Stimulated activated CD8-positive, alpha-beta memory T cell treated with anti-CD3 and anti-CD28 coated beads, Interleukin-7, amount 100 ng/mL, for 24 hours (primary cell): ENCODE results near the gene HMCN2.
"Not testable (repeated sequence)": the region's sequence is repeated elsewhere in the genome, so short reads cannot be mapped to it uniquely, and the experiment has no call there.

Experiments
- DNase-seq: peaks from one replicate; pipeline ENCODE4 v3.0.0-alpha.2; 2020; ENCODE audit warnings: low read depth

HMCN2 gene

DNA sequence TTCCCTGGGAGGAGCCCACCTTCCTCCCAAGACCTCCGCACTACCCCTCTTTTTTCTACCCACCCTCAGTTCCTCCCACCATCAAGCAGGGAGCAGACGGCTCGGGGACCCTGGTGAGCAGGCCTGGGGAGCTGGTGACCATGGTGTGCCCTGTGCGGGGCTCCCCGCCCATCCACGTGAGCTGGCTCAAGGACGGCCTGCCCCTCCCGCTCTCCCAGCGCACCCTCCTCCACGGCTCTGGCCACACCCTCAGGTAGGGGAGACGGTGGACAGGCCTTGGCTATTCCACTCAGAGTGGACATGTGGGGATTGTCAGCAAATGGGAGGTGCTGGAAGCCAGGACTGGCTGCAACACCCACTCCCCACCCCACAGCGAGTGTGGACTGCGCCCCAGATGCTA is 126.3 kb downstream of the HMCN2 start:
- no peak for DNase-seq

GRCh38 chr9:130393681-130394071 is 128.1 kb downstream of the HMCN2 start:
- no peak for DNase-seq

DNA sequence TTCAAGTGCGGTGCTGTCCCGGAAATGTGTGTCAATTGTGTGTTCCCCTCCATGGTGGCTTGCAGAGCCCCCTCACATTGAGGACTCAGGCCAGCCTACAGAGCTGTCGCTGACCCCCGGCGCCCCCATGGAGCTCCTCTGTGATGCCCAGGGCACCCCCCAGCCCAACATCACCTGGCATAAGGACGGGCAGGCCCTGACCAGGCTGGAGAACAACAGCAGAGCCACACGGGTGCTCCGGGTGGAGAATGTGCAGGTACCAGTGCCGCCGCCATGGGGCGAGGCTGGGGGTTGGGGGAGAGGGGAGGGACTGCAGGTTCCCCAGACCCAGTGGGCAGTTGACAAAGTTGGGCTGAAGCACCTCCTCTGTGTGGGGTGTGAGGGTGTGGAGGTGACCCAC is 128.8 kb downstream of the HMCN2 start:
- DNase-seq: no peak

- no peak for DNase-seq
These were observed 129.4 kb downstream of the HMCN2 start for GRCh38 chr9:130394814-130395470.

GRCh38 chr9:130395810-130396435 is 130.4 kb downstream of the HMCN2 start:
- no peak for DNase-seq

- DNase-seq: no peak
These were observed 131.0 kb downstream of the HMCN2 start for GRCh38 chr9:130396581-130396980.

DNA sequence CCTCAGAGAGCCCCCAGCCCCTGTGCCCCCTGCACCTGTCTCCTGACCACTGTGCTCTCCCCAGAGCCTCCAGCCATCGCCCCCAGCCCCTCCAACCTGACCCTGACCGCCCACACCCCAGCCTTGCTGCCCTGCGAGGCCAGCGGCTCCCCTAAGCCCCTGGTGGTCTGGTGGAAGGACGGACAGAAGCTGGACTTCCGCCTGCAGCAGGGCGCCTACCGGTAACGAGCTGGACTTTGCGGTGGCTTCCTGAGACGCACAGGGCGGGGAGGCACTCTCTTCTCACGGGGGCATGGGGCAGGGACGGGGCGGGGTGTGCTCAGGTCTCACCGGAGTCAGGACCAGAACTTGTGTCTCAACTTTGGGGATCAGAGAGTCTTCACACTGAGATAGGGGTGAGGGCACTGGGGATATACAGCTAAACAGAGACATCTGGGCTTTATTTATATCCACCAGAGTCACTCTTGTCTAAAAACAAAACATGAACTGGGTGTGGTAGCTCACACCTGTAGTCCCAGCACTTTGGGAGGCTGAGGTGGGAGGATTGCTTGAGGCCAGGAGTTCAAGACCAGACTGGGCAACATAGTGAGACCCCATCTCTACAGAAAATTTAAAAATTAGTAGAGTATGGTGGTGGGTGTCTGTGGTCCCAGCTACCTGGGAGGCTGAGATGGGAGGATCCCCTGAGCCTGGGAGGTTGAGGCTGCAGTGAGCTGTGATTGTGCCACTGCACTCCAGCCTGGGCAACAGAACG is 133.1 kb downstream of the HMCN2 start:
- DNase-seq: no peak

DNA sequence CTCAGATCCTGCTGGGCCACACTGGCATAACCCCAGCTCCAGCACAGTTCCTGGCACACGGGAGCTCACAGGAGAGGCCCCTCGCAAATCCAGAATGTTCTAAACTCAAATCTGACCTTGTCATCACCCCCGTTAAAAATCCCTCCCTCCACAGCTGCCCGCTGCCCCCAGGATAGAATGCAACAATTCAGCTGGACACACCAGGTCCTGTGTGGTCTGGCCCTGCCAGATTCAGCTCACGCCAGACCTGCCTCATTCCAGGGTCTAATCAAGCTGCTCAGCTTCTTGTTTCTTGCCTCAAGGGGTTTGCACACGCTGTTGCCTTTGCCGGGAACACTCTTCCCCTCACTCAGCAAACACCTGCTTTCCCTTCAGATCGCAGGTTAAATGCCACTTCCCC is 134.2 kb downstream of the HMCN2 start:
- DNase-seq: no peak

- no peak for DNase-seq
These were observed 135.3 kb downstream of the HMCN2 start for GRCh38 chr9:130400870-130401269.

DNA sequence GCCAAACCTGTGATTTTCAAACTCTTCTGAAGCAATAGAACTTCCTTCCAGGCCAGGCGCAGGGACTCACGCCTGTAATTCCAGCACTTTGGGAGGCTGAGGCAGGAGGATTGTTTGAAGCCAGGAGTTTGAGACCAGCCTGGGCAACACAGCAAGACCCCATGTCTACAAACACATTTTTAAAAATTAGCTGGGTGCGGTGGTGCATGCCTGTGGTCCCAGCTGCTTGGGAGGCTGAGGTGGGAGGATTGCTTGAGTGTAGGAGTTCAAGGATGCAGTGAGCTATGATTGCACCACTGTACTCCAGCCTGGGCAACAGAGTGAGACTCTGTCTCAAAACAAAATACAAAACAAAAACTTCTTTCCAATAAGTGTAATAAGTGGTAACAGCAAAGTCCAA is 136.2 kb downstream of the HMCN2 start:
- DNase-seq: not testable (repeated sequence)

DNA sequence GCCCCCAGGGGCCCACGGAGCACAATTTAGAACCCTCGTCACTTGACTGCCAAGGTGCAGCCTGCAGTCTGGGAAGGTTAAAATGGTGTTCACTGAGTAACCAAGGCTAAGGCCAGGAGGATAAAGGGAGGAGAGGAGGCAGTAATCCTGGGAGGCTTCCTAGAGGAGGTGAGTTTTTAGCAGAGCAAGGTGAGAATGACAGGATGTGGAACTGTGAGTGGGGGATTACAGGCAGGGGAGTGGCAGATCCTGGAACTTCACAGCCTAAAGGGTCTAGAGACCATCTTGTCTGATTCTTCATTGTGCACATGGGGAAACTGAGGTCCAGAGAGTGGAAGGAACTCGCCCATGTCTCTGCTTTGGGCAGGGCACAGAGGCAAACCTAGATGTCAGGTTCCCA is 136.7 kb downstream of the HMCN2 start:
- no peak for DNase-seq

GRCh38 chr9:130402645-130403440 is 137.3 kb downstream of the HMCN2 start:
- no peak for DNase-seq

DNA sequence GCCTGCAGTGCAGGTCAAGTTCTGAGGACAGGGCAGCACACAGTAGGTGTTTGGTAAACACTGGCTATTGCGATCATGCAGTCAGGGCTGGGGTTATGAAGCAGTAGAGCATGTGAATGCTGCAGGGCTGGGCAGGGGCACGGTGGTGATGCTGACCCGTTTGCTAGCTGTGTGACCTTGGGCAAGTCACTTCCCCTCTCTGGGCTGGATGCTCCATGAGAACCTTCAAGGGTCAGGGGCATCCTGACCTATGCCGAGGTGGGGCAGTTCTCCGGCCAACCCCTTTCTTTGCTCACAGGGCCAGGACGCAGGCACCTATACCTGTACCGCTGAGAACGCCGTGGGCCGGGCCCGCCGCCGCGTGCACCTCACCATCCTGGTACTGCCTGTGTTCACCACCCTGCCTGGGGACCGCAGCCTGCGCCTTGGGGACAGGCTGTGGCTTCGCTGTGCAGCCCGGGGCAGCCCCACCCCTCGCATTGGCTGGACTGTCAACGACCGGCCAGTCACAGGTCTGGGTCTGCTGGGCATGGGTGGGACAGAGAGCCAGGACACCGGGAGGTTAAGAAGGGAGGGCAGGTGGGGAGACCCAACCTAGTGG is 140.2 kb downstream of the HMCN2 start:
- no peak for DNase-seq

- DNase-seq: no peak
These were observed 140.8 kb downstream of the HMCN2 start for GRCh38 chr9:130406278-130406895.

DNA sequence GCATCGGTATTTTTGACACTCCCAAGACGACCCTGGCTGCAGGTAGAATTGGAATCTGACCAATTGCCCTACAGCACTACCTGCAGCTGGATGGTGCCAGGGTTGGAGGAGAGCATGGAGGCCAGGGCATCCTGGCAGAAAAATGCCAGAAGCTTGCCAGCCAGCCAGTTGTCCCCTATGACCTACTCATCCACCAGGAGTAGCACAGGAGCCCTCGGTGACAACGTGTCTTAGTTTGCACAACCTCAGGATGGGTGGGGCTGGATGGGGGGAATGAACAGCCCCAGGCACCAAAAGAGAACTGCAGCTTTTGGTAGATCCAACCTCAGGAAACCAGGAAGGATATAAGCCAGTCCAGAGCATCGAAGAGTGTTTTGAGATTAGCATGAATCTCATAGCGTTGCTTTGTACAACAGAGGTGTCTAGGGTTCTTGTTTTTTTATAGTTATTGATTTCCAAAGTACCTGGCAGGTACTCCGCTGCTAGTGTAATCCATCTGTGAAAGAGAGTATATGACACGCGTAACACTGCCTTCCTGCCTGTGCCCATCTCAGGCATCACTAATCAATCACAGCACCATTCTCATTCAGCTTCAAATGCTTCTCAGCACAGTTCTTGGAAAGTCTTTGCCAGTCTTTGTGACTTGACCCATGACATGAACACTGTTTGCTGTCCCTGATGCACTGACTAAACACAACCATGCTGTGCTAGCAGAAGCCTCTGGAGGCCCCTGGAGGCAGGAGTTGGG is 142.5 kb downstream of the HMCN2 start:
- DNase-seq: no peak

DNA sequence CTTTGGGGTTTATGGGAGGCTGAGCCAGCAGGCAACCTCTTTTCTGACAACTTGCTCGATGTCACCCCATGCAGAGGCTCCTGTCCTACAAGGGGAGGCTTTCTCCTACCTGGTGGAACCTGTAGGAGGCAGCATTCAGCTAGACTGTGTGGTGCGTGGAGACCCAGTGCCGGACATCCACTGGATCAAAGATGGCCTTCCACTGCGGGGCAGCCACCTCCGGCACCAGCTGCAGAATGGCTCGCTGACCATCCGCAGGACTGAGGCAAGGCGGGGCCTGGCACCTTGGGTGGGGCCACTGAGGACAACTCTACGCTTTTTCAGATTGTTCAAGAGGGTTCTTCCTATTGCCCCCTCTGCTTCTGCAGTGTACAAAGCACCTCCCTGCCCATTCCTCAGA is 143.1 kb downstream of the HMCN2 start:
- no peak for DNase-seq

DNA sequence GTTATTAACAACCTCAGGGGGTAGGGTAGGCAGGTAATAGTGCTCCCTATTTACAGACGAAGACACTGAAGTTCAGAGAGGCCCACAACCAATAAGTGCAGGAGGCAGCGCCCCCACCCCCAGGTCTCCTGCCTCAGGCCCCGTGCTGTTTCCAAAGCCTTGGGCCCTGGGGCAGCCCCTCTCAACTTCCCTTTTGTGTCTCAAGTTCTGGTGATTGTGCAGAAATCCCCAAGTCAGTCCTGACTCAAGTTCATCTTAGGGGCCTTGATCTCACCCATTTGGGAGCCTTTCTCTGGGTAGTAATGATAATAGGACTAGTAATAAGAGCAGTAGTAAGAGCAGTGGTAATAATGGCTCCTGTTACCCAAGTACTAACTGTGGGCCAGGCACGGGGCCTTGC is 143.7 kb downstream of the HMCN2 start:
- DNase-seq: no peak

DNA sequence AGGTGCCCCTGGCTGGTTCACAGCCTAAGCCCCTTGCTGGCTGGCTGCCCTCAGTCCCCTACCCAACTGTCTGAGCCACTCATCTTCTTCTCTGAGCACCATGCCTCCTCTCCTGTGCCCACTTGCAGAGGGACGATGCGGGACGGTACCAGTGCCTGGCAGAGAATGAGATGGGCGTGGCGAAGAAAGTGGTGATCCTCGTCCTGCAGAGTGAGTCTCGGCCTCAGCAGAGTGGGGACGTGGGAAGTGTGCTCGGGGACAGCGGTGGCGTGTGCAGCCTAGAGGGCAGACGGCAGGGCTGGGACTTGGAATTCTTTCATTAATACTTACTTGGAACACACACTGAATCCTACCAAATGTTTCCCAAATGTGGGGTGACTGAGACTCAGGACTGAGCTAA is 144.9 kb downstream of the HMCN2 start:
- no peak for DNase-seq

DNA sequence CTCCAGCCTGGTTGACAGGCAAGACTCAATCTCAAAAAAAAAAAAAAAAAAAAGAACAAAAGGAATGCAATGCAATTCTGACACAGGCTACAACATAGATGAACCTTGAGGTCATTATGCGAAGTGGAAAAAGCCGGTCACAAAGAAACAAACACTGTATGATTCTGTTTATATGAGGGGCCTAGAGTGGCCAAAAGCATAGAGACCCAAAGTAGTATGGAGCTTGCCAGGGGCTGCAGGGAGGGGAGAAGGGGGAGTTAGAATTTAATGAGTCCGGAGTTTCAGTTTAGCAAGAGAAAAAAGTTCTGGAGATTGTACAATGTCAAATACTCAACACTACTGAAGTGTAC is 146.0 kb downstream of the HMCN2 start:
- no peak for DNase-seq

DNA sequence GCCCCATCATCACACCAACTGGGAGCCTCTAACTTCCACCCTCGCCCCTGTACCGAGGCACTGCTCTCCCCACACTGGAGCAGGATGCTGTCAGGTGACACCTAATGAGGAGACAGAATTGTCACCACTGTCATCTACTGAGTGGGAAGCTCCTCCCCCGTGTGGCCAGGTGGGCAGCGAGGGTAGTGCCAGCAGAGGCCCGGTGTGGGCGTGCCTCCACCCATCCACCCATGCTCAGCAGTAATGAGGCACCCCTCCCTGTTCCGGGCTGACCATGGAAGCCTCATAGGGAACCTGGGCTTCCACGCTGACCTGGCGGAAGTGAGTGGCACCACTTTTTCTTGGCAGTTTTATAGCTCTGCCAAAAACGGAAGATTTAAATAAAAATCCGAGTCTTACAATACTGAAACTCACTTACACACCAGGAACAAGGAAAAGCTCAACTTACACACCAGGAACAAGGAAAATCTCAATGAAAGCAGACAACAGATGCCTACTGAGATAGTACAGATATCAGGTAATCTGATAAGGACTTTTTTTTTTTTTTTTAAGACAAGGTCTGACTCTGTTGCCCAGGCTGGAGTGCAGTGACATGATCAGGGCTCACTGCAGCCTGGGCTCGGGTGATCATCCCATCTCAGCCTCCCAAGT is 148.6 kb downstream of the HMCN2 start:
- no peak for DNase-seq
